HG02852 (cell line): ENCODE results near the gene ZNF175.

Experiments
- ATAC-seq: cut with Tn5 transposase; IDR thresholded peaks from one replicate; pipeline ENCODE4 v1.9.1; 2021; ENCODE audit warnings: mild to moderate bottlenecking, moderate library complexity; ENCODE audit not compliant: unreplicated experiment

ZNF175 gene

GRCh38 chr19:51549533-51550324, 21.4 kb upstream of the ZNF175 start:
- ATAC-seq, result no peak

GRCh38 chr19:51550848-51551672, 20.0 kb upstream of the ZNF175 start:
- no peak for ATAC-seq

- no peak for ATAC-seq
Measured at GRCh38 chr19:51551673-51552432, 19.2 kb upstream of the ZNF175 start.

- ATAC-seq, result no peak
Measured at GRCh38 chr19:51552608-51552995, 18.5 kb upstream of the ZNF175 start.

- ATAC-seq, result no peak
Measured at GRCh38 chr19:51552996-51553725, 17.9 kb upstream of the ZNF175 start.

- ATAC-seq, result no peak
Measured at GRCh38 chr19:51559240-51559639, 11.8 kb upstream of the ZNF175 start.

GRCh38 chr19:51560339-51560738, 10.7 kb upstream of the ZNF175 start:
- ATAC-seq, result no peak

GRCh38 chr19:51564791-51565190, 6.3 kb upstream of the ZNF175 start:
- ATAC-seq, result no peak

- ATAC-seq, result no peak
Measured at GRCh38 chr19:51565583-51565982, 5.5 kb upstream of the ZNF175 start.

- no peak for ATAC-seq
Measured at GRCh38 chr19:51566489-51567100, 4.5 kb upstream of the ZNF175 start.

GRCh38 chr19:51567583-51567982, 3.5 kb upstream of the ZNF175 start:
- no peak for ATAC-seq

GRCh38 chr19:51568456-51568855, 2.6 kb upstream of the ZNF175 start:
- ATAC-seq, result no peak

- no peak for ATAC-seq
Measured at GRCh38 chr19:51571599-51571998, 516 bp downstream of the ZNF175 start.

GRCh38 chr19:51572410-51572809, 1.3 kb downstream of the ZNF175 start:
- ATAC-seq, result no peak

GRCh38 chr19:51572908-51573307, 1.8 kb downstream of the ZNF175 start:
- no peak for ATAC-seq

GRCh38 chr19:51573331-51573730, 2.2 kb downstream of the ZNF175 start:
- ATAC-seq, result no peak

- ATAC-seq, result no peak
Measured at GRCh38 chr19:51576850-51577249, 5.8 kb downstream of the ZNF175 start.

GRCh38 chr19:51586103-51586728, 15.1 kb downstream of the ZNF175 start:
- ATAC-seq, result no peak

GRCh38 chr19:51586799-51587198, 15.7 kb downstream of the ZNF175 start:
- ATAC-seq, result no peak
